GM12878 (cell line): ENCODE results near the gene GCH1. TPM values are rescaled to one million over a fixed set of nuclear protein-coding genes. Genes with fewer than 3 reads are reported as not detected.

Experiments
- ATAC-seq: fragments of 200-7000 bp; cut with Tn5 transposase; 3 replicates; pipeline ENCODE4 v1.9.1; 2020; ENCODE audit warnings: mild to moderate bottlenecking, moderate library complexity
- BruUV-seq: library from RNA; stranded (reverse); fragments of 400-500 nt; replicated peaks from 2 replicates; lab custom pipeline; 2021; lab: Mats Ljungman, UMichigan
- CTCF ChIA-PET: fragments of 300-600 bp; sonication (Branson Sonifier 250); formaldehyde crosslinking; extraction: SDS; loops from one replicate; lab custom pipeline; 2021; ENCODE audit warnings: inconsistent platforms; lab: Yijun Ruan, JAX
- POLR2A ChIA-PET: fragments of 350-600 bp; formaldehyde crosslinking; extraction: SDS; loops from one replicate; lab custom pipeline; 2021; ENCODE audit warnings: inconsistent platforms; lab: Charles Lee
- RAD21 ChIA-PET: fragments of 300-600 bp; sonication (Branson Sonifier 250); formaldehyde crosslinking; loops from one replicate; lab custom pipeline; 2023; ENCODE audit warnings: antibody characterized with exemption; ENCODE audit not compliant: unreplicated experiment; lab: Charles Lee
- SMC1A ChIA-PET: fragments of 300-600 bp; sonication (Branson Sonifier 250); formaldehyde crosslinking; loops from one replicate; lab custom pipeline; 2023; ENCODE audit not compliant: unreplicated experiment, uncharacterized antibody; lab: Charles Lee
- DNase-seq: peaks from one replicate; pipeline ENCODE4 v3.0.0-alpha.2; 2011; ENCODE audit warnings: low read depth, low spot score
- FAIRE-seq: peaks from 3 replicates; lab custom pipeline; 2011; peaks lifted over from hg19 to GRCh38; lab: Jason Lieb, UNC
- H2AFZ ChIP-seq: 2 replicates; pipeline ENCODE4 v1.6.0; 2011; ENCODE audit warnings: low read depth, low read length, control low read depth; ENCODE audit not compliant: control insufficient read depth
- H3K27ac ChIP-seq: 2 replicates; pipeline ENCODE4 v1.5.1; 2011; ENCODE audit warnings: control low read depth; ENCODE audit not compliant: control insufficient read depth, insufficient read depth
- H3K27me3 ChIP-seq, 2 experiments: replicated peaks in 1 of 2; 2 replicates each; pipeline versions ENCODE4 v1.6.0 to v1.6.1; 2011; ENCODE audit warnings: low read length in 1 of 2; ENCODE audit not compliant: control insufficient read depth in 2 of 2, insufficient read depth in 2 of 2
- H3K36me3 ChIP-seq, 2 experiments: 2 replicates each; pipeline ENCODE4 v1.5.1; 2011; ENCODE audit warnings: low read length in 1 of 2; ENCODE audit not compliant: control insufficient read depth in 2 of 2, insufficient read depth in 2 of 2
- H3K4me1 ChIP-seq: 2 replicates; pipeline ENCODE4 v1.6.1; 2011; ENCODE audit warnings: mild to moderate bottlenecking, low read length, moderate library complexity, mixed read lengths; ENCODE audit not compliant: control insufficient read depth, insufficient read depth
- H3K4me2 ChIP-seq: 2 replicates; pipeline ENCODE4 v1.6.0; 2011; ENCODE audit warnings: control low read depth; ENCODE audit not compliant: control insufficient read depth, insufficient read depth
- H3K4me3 ChIP-seq: fragments of 200-600 bp; sonication (generic); 2 replicates; pipeline ENCODE4 v1.5.1; 2016
- H3K79me2 ChIP-seq: 2 replicates; pipeline ENCODE4 v1.6.0; 2011; ENCODE audit warnings: low read length; ENCODE audit not compliant: control insufficient read depth, insufficient read depth
- H3K9ac ChIP-seq: 2 replicates; pipeline ENCODE4 v1.8.0; 2011; ENCODE audit warnings: low read length, control low read depth, mixed read lengths; ENCODE audit not compliant: control insufficient read depth, insufficient read depth
- H3K9me3 ChIP-seq: replicated peaks from 3 replicates; pipeline ENCODE4 v1.5.1; 2011; ENCODE audit warnings: mild to moderate bottlenecking, low read length; ENCODE audit not compliant: control insufficient read depth, insufficient read depth
- H4K20me1 ChIP-seq: 2 replicates; pipeline ENCODE4 v1.6.0; 2011; ENCODE audit not compliant: control insufficient read depth, insufficient read depth
- CBX5 ChIP-seq: sonication (generic); IDR thresholded peaks from 2 replicates; pipeline ENCODE4 v1.6.1; 2016; ENCODE audit warnings: low read depth, moderate library complexity, mild to moderate bottlenecking, inconsistent platforms
- EGR1 ChIP-seq, 2 experiments: IDR thresholded peaks; 1 replicate in 1 of 2; 2 replicates in 1 of 2; pipeline ENCODE4 v1.6.1; 2011 to 2012; ENCODE audit warnings: low read depth in 2 of 2, low read length in 2 of 2, borderline replicate concordance in 1 of 2, mild to moderate bottlenecking in 1 of 2, moderate library complexity in 1 of 2
- FOXK2 ChIP-seq: fragments of 450-650 bp; IDR thresholded peaks from 2 replicates; pipeline ENCODE4 v1.6.1; 2017; ENCODE audit warnings: mild to moderate bottlenecking, moderate library complexity
- FOXM1 ChIP-seq: IDR thresholded peaks from 2 replicates; pipeline ENCODE4 v1.6.1; 2012; ENCODE audit warnings: low read depth, mild to moderate bottlenecking, inconsistent platforms, low read length, moderate library complexity
- HCFC1 ChIP-seq: fragments of 150-350 bp; IDR thresholded peaks from 2 replicates; pipeline ENCODE4 v1.6.1; 2014; ENCODE audit warnings: low read length
- HDGF ChIP-seq: fragments of 450-650 bp; IDR thresholded peaks from 2 replicates; pipeline ENCODE4 v1.6.1; 2016; ENCODE audit warnings: antibody characterized with exemption
- JUNB ChIP-seq: IDR thresholded peaks from 2 replicates; pipeline ENCODE4 v1.6.1; 2016; ENCODE audit warnings: antibody characterized with exemption, mild to moderate bottlenecking
- KLF5 ChIP-seq: fragments of 450-650 bp; IDR thresholded peaks from 2 replicates; pipeline ENCODE4 v1.6.1; 2014; ENCODE audit warnings: mild to moderate bottlenecking; ENCODE audit not compliant: partially characterized antibody
- MYC ChIP-seq: IDR thresholded peaks from 2 replicates; pipeline ENCODE4 v1.6.1; 2011; ENCODE audit warnings: mild to moderate bottlenecking, low read length, moderate library complexity, inconsistent platforms; ENCODE audit not compliant: insufficient read depth, insufficient replicate concordance, insufficient read length, severe bottlenecking
- NKRF ChIP-seq: fragments of 450-650 bp; conservative IDR thresholded peaks from 2 replicates; pipeline ENCODE4 v1.6.1; 2017; ENCODE audit warnings: mild to moderate bottlenecking, moderate library complexity
- NR2F1 ChIP-seq: fragments of 450-650 bp; conservative IDR thresholded peaks from 2 replicates; pipeline ENCODE4 v1.6.1; 2017; ENCODE audit warnings: mild to moderate bottlenecking
- RAD51 ChIP-seq: fragments of 450-650 bp; IDR thresholded peaks from 2 replicates; pipeline ENCODE4 v1.6.1; 2016; ENCODE audit warnings: moderate library complexity, mild to moderate bottlenecking, inconsistent platforms
- RB1 ChIP-seq: fragments of 450-650 bp; formaldehyde crosslinking; IDR thresholded peaks from 2 replicates; pipeline ENCODE4 v1.6.1; 2017; ENCODE audit warnings: mild to moderate bottlenecking, borderline replicate concordance
- RELA ChIP-seq: fragments of 450-650 bp; IDR thresholded peaks from 2 replicates; pipeline ENCODE4 v1.8.0; 2014; ENCODE audit warnings: borderline replicate concordance; ENCODE audit not compliant: partially characterized antibody
- RUNX3 ChIP-seq: IDR thresholded peaks from 2 replicates; pipeline ENCODE4 v1.6.1; 2012; ENCODE audit warnings: low read length, inconsistent platforms
- SIN3A ChIP-seq: IDR thresholded peaks from 2 replicates; pipeline ENCODE4 v1.6.1; 2012; ENCODE audit warnings: low read depth, low read length, improper control_type of control experiment
- SREBF1 ChIP-seq: IDR thresholded peaks from 2 replicates; pipeline ENCODE4 v1.6.1; 2012; ENCODE audit warnings: mild to moderate bottlenecking, low read length
- ZBED1 ChIP-seq: IDR thresholded peaks from 2 replicates; pipeline ENCODE4 v1.6.1; 2016; ENCODE audit warnings: borderline replicate concordance
- WGBS: methylation state at CpG from one replicate; pipeline ENCODE4 v1.1.6; 2016; ENCODE audit warnings: low lambda C conversion rate; ENCODE audit not compliant: insufficient replicate concordance, insufficient coverage; ENCODE audit errors: missing lambda C conversion rate; 5-methylcytosine and 5-hydroxymethylcytosine counted together
- in situ Hi-C: fragments of 300-500 bp; cut with MboI; formaldehyde crosslinking; loops from 9 replicates; pipeline ENCODE4 v1.14.3; 2018; ENCODE audit warnings: mixed read lengths
- intact Hi-C: fragments of 100-400 bp; cut with micrococcal nuclease; formaldehyde crosslinking; loops from one replicate; pipeline ENCODE4 v1.14.2; 2022; ENCODE audit not compliant: unreplicated experiment
- polyA plus RNA-seq, 11 experiments: library from polyadenylated mRNA; depleted of rRNA in 4 of 11; unstranded in 6 of 11; stranded (reverse) in 5 of 11; fragments of >200 nt; fragmentation: Nextera tagmentation in 4 of 11; fragmentation: Illumina TruSeq in 1 of 11; extraction: Ambion mirVana in 4 of 11; extraction: Trizol in 1 of 11; gene quantifications; 1 replicate in 1 of 11; 2 replicates in 10 of 11; pipeline versions ENCODE4 v1.2.1 to v1.2.3, GENCODE V29; 2011 to 2016; ENCODE audit warnings: inconsistent platforms in 2 of 11, missing spikeins in 2 of 11, low read depth in 1 of 11
- total RNA-seq, 4 experiments: library from RNA; depleted of rRNA in 3 of 4; stranded (reverse); fragments of >200 nt in 3 of 4; fragmentation: Illumina TruSeq in 1 of 4; extraction: Trizol in 1 of 4; gene quantifications; 2 replicates each; pipeline versions ENCODE4 v1.2.1 to v1.2.3, GENCODE V29; 2013 to 2021

Gene GCH1
- total and polyA plus RNA-seq, 10 of the 15 experiments (the other 5 are each of a cell fraction or from before 2014, with no cell fraction given) = 25.1 to 37.0 (median 33.8) TPM

GRCh38 chr14:54844479-54844878 lies 58.1 kb downstream of the GCH1 start:
- no peak overlapping the region for H2AFZ ChIP-seq
- ATAC-seq = no peak
- CTCF ChIA-PET = interaction anchor here (0.7 kb wide), 1 partner anchor 58 kb away, joined by 3 read pairs; the partner anchor contains the start of gene GCH1
- no peaks in the 10 kb centered on the region for H3K9me3 ChIP-seq
- no peak overlapping the region for H3K9ac ChIP-seq
- intact Hi-C loops = no loop called here
- H3K27me3 ChIP-seq = no peaks in the 10 kb centered on the region
- H3K4me1 ChIP-seq = no peaks in the 10 kb centered on the region
- H3K36me3 ChIP-seq = peaks cover 1 to 8% of the 10 kb centered on the region in 2 experiments
- H4K20me1 ChIP-seq = no peaks in the 10 kb centered on the region
- H3K4me2 ChIP-seq = no peak overlapping the region
- DNase-seq = no peak
- POLR2A ChIA-PET = no interaction called here
- SMC1A ChIA-PET = no interaction called here
- no TSS peak for BruUV-seq
- WGBS = 87% methylated on average over 2 of the region's 2 CpGs
- in situ Hi-C loops = no loop called here
- no peak overlapping the region for H3K27ac ChIP-seq
- no peak for TF ChIP-seq JUNB
- no peak for TF ChIP-seq HCFC1
- TF ChIP-seq ZBED1 = no peak
- TF ChIP-seq EGR1 (IDR thresholded peaks at IDR 0.05; ENCODE audit: borderline replicate concordance in 1 of 2, low read depth in 2 of 2, low read length in 2 of 2) = no peak
- no peak for TF ChIP-seq SREBF1
- no peak for TF ChIP-seq RAD51
- TF ChIP-seq RELA = no peak
- no peak for TF ChIP-seq RB1
- TF ChIP-seq MYC = no peak
- TF ChIP-seq KLF5 = no peak
- TF ChIP-seq RUNX3 = no peak
- TF ChIP-seq NR2F1 = no peak
- no peak for TF ChIP-seq FOXM1
- TF ChIP-seq HDGF = no peak
- TF ChIP-seq FOXK2 = no peak
- TF ChIP-seq SIN3A = no peak
- no peak for TF ChIP-seq NKRF
- TF ChIP-seq CBX5 = no peak
- H3K4me3 ChIP-seq = no peak overlapping the region
- no peak for FAIRE-seq
- no peaks in the 10 kb centered on the region for H3K79me2 ChIP-seq
- RAD21 ChIA-PET = no interaction called here
